Neutrophil (primary cell): ENCODE results near the gene CSRP2.

Experiments used
- H3K27ac ChIP-seq: fragments of 200-600 bp; sonication (generic); 2 replicates; pipeline ENCODE4 v1.5.1; 2016; ENCODE audit warnings: mild to moderate bottlenecking, moderate library complexity
- H3K27me3 ChIP-seq: fragments of 200-600 bp; sonication (generic); 2 replicates; pipeline ENCODE4 v1.6.0; 2016; ENCODE audit warnings: mild to moderate bottlenecking
- H3K36me3 ChIP-seq: fragments of 200-600 bp; sonication (generic); 2 replicates; pipeline ENCODE4 v1.5.1; 2017
- H3K4me1 ChIP-seq, 2 experiments: fragments of 200-600 bp in 1 of 2; sonication (generic) in 1 of 2; 1 replicate in 1 of 2; 2 replicates in 1 of 2; pipeline versions ENCODE4 v1.5.1 to v1.6.1; 2013 to 2016; ENCODE audit warnings: low read depth in 1 of 2, low read length in 1 of 2, mild to moderate bottlenecking in 1 of 2, moderate library complexity in 1 of 2; ENCODE audit not compliant: control insufficient read depth in 1 of 2, insufficient read depth in 1 of 2
- H3K4me3 ChIP-seq, 2 experiments: fragments of 200-600 bp in 1 of 2; sonication (generic) in 1 of 2; 1 replicate in 1 of 2; 2 replicates in 1 of 2; pipeline ENCODE4 v1.5.1; 2013 to 2016; ENCODE audit warnings: low read depth in 1 of 2, low read length in 1 of 2, mild to moderate bottlenecking in 1 of 2, moderate library complexity in 1 of 2
- H3K9me3 ChIP-seq: fragments of 200-600 bp; sonication (generic); 2 replicates; pipeline ENCODE4 v1.5.1; 2016
- CTCF ChIP-seq: fragments of 200-600 bp; sonication (generic); IDR thresholded peaks from 2 replicates; pipeline ENCODE4 v1.5.1; 2016; ENCODE audit warnings: antibody characterized with exemption

CSRP2 gene

GRCh38 chr12:76888775-76889174, 10.0 kb upstream of the CSRP2 start:
- H3K27ac ChIP-seq, result no peak overlapping the region
- no peak overlapping the region for H3K4me3 ChIP-seq
- H3K9me3 ChIP-seq, result no peaks in the 10 kb centered on the region
- no peaks in the 10 kb centered on the region for H3K36me3 ChIP-seq
- no peaks in the 10 kb centered on the region for H3K4me1 ChIP-seq
- H3K27me3 ChIP-seq, result no peaks in the 10 kb centered on the region
- no peak for TF ChIP-seq CTCF

DNA sequence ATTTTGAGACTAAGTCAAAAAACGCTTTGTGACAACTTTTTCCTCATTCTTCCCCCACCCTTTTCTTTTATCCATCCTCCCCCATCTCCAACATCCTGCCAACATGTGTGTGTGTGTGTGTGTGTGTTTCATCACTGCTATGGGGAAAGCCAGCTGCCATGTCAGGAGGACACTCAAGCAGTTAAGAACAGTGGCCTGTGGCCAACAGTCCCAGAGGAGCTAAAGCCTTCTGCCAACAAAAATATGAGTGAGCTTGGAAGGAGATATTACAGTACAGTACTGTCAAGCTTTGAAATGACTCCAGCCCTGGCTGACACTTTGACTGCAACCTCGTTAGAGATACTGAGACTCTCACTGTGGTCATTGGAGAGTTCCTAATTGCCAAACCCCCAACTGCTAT, 5.0 kb upstream of the CSRP2 start:
- Histone ChIP-seq H3K27me3 (peaks cover 45% of the 10 kb centered on the region), H3K4me3 (no peak overlapping the region), H3K9me3 (no peaks in the 10 kb centered on the region), H3K4me1 (peaks cover 0 to 8% of the 10 kb centered on the region in 2 experiments), H3K36me3 (no peaks in the 10 kb centered on the region), H3K27ac (no peak overlapping the region)
- TF ChIP-seq CTCF, result no peak

GRCh38 chr12:76883151-76883550, 4.3 kb upstream of the CSRP2 start:
- peaks cover 51% of the 10 kb centered on the region for H3K27me3 ChIP-seq

DNA sequence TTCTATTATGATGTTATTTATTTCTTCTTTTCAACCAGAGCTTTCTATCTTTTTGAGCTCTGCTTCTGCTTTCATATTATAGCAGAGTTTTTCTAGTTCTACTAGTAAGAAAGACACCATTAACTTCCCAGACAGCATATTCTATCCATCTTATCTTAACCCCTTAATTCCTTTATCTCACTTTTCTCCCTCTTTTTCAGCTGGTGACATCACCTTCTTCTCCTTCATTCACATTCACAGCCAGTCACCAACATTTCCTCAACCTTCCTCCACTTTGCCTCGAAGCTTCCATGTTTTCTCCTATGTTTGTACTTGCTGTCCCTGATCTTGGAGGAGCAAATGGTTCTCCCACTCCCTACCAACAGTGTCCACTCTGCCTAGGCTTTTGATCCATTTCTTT, 3.5 kb upstream of the CSRP2 start:
- TF ChIP-seq CTCF, result no peak
- peaks cover 8 to 18% of the 10 kb centered on the region in 2 experiments for H3K4me1 ChIP-seq
- no peaks in the 10 kb centered on the region for H3K9me3 ChIP-seq
- H3K27ac ChIP-seq, result no peak overlapping the region
- peaks cover 59% of the 10 kb centered on the region for H3K27me3 ChIP-seq
- H3K4me3 ChIP-seq, result no peak overlapping the region
- H3K36me3 ChIP-seq, result no peaks in the 10 kb centered on the region

More at GRCh38 chr12:76883151-76883550, 4.3 kb upstream of the CSRP2 start:
- peaks cover 6 to 15% of the 10 kb centered on the region in 2 experiments for H3K4me1 ChIP-seq
- no peak overlapping the region for H3K27ac ChIP-seq
- H3K36me3 ChIP-seq, result no peaks in the 10 kb centered on the region
- no peak overlapping the region for H3K4me3 ChIP-seq
- no peaks in the 10 kb centered on the region for H3K9me3 ChIP-seq
- no peak for TF ChIP-seq CTCF

- no peaks in the 10 kb centered on the region for H3K36me3 ChIP-seq
- no peak overlapping the region for H3K27ac ChIP-seq
- no peaks in the 10 kb centered on the region for H3K9me3 ChIP-seq
- TF ChIP-seq CTCF, result no peak
- H3K4me3 ChIP-seq, result no peak overlapping the region
- H3K27me3 ChIP-seq, result peaks cover 71% of the 10 kb centered on the region
- H3K4me1 ChIP-seq, result peaks cover 8 to 18% of the 10 kb centered on the region in 2 experiments
These were observed 2.3 kb upstream of the CSRP2 start for GRCh38 chr12:76881142-76881541.

DNA sequence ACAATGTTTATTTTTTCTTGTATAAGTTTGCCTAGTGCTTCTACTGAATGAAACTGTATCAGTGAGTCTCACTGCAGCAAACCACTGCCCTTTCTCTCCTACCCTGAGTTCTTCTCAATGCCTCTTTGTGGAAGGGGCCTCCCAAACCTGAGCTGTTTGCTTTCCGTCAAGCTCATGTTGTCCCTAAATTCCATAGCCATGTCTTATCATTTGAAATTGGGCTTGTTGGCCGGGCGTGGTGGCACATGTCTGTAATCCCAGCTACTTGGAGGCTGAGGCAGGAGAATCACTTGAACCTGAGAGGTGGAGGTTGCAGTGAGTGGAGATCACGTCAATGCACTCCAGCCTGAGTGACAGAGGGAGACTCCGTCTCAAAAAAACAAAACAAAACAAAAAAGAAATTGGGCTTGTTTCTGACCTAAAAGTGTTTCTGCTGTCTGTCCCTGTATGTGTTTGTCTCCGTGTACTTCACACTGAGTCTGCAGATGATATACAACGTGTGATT, 1.8 kb upstream of the CSRP2 start:
- Histone ChIP-seq H3K27ac (no peak overlapping the region), H3K27me3 (peaks cover 77% of the 10 kb centered on the region), H3K36me3 (no peaks in the 10 kb centered on the region), H3K4me3 (no peak overlapping the region), H3K4me1 (peaks cover 8 to 18% of the 10 kb centered on the region in 2 experiments), H3K9me3 (no peaks in the 10 kb centered on the region)
- TF ChIP-seq CTCF, result no peak
